ENCODE data around the gene GMCL2.

DNA sequence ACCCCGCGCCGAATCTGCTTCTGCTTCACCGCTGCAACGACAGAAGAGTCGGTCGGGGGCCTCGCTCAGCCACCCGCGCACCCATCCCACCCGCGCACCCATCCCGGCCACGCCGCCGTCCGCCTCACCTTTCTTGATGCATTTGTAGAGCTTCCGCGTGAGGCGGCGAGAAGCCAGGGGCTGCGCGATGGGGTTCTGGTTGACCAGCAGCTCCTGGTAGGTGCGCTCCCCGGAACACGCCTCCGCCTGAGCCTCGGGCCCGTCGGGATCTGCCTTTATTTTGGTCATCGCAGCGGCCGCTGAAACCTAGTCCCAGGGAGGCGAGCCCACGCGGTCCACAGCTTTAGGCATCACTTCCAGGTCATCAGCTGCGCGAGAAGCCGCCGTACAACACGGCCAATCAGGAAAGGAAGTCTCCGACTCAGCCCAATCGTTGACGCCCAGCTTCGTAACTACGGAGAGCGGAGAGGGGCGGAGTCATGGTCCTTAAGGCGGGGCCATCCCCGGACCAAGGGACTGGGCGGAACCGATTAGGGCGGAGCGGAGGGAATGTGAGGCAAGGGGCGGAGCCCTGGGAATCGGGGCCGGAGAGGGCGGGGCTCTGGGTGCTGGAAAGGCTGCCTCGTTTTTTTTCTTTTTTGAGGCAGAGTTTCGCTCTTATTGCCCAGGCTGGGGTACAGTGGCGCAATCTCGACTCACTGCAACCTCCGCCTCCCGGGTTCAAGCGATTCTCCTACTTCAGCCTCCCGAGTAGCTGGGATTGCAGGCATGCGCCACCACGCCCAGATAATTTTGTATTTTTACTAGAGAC, 33.4 kb downstream of the GMCL2 start, which contains the start of gene NHP2:
- TF ChIP-seq EZH2phosphoT487 (conservative IDR thresholded peaks at IDR 0.05; ENCODE audit: low read length), result no peak
- TF ChIP-seq CTCF (IDR thresholded peaks at IDR 0.05; ENCODE audit: insufficient read depth, low read length, poor library complexity, severe bottlenecking), result no peak
